Measurements from ENCODE around the gene CCDC68.

The CCDC68 gene

GRCh38 chr18:54960197-54960596 lies 936 bp upstream of the CCDC68 start:
- DNase-seq = no peak

- DNase-seq = no peak
Measured at GRCh38 chr18:54957996-54958395, 1.3 kb downstream of the CCDC68 start.

- no peak for DNase-seq
Measured at GRCh38 chr18:54957296-54957832, 1.9 kb downstream of the CCDC68 start.

- no peak for DNase-seq
Measured at GRCh38 chr18:54956506-54956905, 2.8 kb downstream of the CCDC68 start.

- DNase-seq = no peak
Measured at GRCh38 chr18:54952026-54952425, 7.2 kb downstream of the CCDC68 start.

- no peak for DNase-seq
Measured at GRCh38 chr18:54950221-54950620, 9.0 kb downstream of the CCDC68 start.

- DNase-seq = no peak
Measured at GRCh38 chr18:54949588-54949987, 9.7 kb downstream of the CCDC68 start.

GRCh38 chr18:54948350-54948837 lies 10.9 kb downstream of the CCDC68 start:
- DNase-seq = no peak

GRCh38 chr18:54947091-54947490 lies 12.2 kb downstream of the CCDC68 start:
- no peak for DNase-seq

GRCh38 chr18:54946149-54946581 lies 13.1 kb downstream of the CCDC68 start:
- peak; percentile 49 for DNase-seq

- DNase-seq = no peak
Measured at GRCh38 chr18:54945576-54946125, 13.6 kb downstream of the CCDC68 start.

- no peak for DNase-seq
Measured at GRCh38 chr18:54942569-54942968, 16.7 kb downstream of the CCDC68 start.

- no peak for DNase-seq
Measured at GRCh38 chr18:54942144-54942543, 17.1 kb downstream of the CCDC68 start.

GRCh38 chr18:54939361-54939917 lies 19.8 kb downstream of the CCDC68 start:
- peak; percentile 6 for DNase-seq

GRCh38 chr18:54938506-54938905 lies 20.8 kb downstream of the CCDC68 start:
- no peak for DNase-seq

- no peak for DNase-seq
Measured at GRCh38 chr18:54932472-54932871, 26.8 kb downstream of the CCDC68 start.

GRCh38 chr18:54931152-54931551 lies 28.1 kb downstream of the CCDC68 start:
- DNase-seq = no peak

- no peak for DNase-seq
Measured at GRCh38 chr18:54928236-54928635, 31.0 kb downstream of the CCDC68 start.

GRCh38 chr18:54926593-54927325 lies 32.5 kb downstream of the CCDC68 start:
- DNase-seq = no peak

GRCh38 chr18:54924948-54925347 lies 34.3 kb downstream of the CCDC68 start:
- no peak for DNase-seq

- no peak for DNase-seq
Measured at GRCh38 chr18:54923339-54923956, 35.8 kb downstream of the CCDC68 start.

- no peak for DNase-seq
Measured at GRCh38 chr18:54919412-54919811, 39.8 kb downstream of the CCDC68 start.

GRCh38 chr18:54918060-54918459 lies 41.2 kb downstream of the CCDC68 start:
- no peak for DNase-seq

- DNase-seq = no peak
Measured at GRCh38 chr18:54916507-54916906, 42.8 kb downstream of the CCDC68 start.
